Mesenchymal stem cell (in vitro differentiated cells and primary cell): ENCODE measurements around the gene ACAA2.

Experiments
- DNase-seq: peaks from one replicate; pipeline ENCODE4 v3.0.0-alpha.2; 2013
- H2AFZ ChIP-seq: one replicate; pipeline ENCODE4 v1.6.1; 2013; ENCODE audit warnings: low read depth, mild to moderate bottlenecking, control low read depth, inconsistent platforms, low read length, moderate library complexity
- H2AK5ac ChIP-seq: 2 replicates; pipeline ENCODE4 v1.6.1; 2013; ENCODE audit warnings: low read length, moderate library complexity, mild to moderate bottlenecking, inconsistent platforms; ENCODE audit not compliant: severe bottlenecking
- H2BK120ac ChIP-seq: one replicate; pipeline ENCODE4 v1.6.1; 2013; ENCODE audit warnings: low read depth, mild to moderate bottlenecking, inconsistent platforms, low read length, moderate library complexity
- H2BK12ac ChIP-seq, 2 experiments: one replicate each; pipeline ENCODE4 v1.6.1; 2013; ENCODE audit warnings: inconsistent platforms in 2 of 2, low read length in 2 of 2, mild to moderate bottlenecking in 2 of 2, moderate library complexity in 2 of 2, control low read depth in 1 of 2
- H2BK15ac ChIP-seq: one replicate; pipeline ENCODE4 v1.6.1; 2013; ENCODE audit warnings: mild to moderate bottlenecking, low read depth, inconsistent platforms; ENCODE audit not compliant: poor library complexity, severe bottlenecking
- H2BK5ac ChIP-seq: 2 replicates; pipeline ENCODE4 v1.6.1; 2013; ENCODE audit warnings: low read depth, mild to moderate bottlenecking, low read length, control low read depth, inconsistent platforms; ENCODE audit not compliant: poor library complexity, severe bottlenecking
- H3K14ac ChIP-seq, 2 experiments: one replicate each; pipeline ENCODE4 v1.6.1; 2013; ENCODE audit warnings: inconsistent platforms in 2 of 2, low read length in 2 of 2, control low read depth in 1 of 2, mild to moderate bottlenecking in 1 of 2, moderate library complexity in 1 of 2
- H3K18ac ChIP-seq, 2 experiments: one replicate each; pipeline ENCODE4 v1.6.1; 2013; ENCODE audit warnings: inconsistent platforms in 2 of 2, low read length in 2 of 2, control low read depth in 1 of 2, low read depth in 1 of 2, mild to moderate bottlenecking in 1 of 2
- H3K23ac ChIP-seq, 2 experiments: one replicate each; pipeline ENCODE4 v1.6.1; 2013; ENCODE audit warnings: inconsistent platforms in 2 of 2, low read length in 2 of 2, mild to moderate bottlenecking in 2 of 2, moderate library complexity in 2 of 2, control low read depth in 1 of 2
- H3K27ac ChIP-seq: 2 replicates; pipeline ENCODE4 v1.5.1; 2013; ENCODE audit warnings: mild to moderate bottlenecking, moderate library complexity, low read length, control low read depth, inconsistent platforms; ENCODE audit not compliant: poor library complexity, severe bottlenecking
- H3K27me3 ChIP-seq, 2 experiments: 2 replicates each; pipeline versions ENCODE4 v1.6.1 to v1.7.0; 2013; ENCODE audit warnings: low read length in 2 of 2, mild to moderate bottlenecking in 2 of 2, moderate library complexity in 2 of 2, control low read depth in 1 of 2, inconsistent platforms in 1 of 2; ENCODE audit not compliant: control insufficient read depth in 1 of 2, insufficient read depth in 1 of 2
- H3K36me3 ChIP-seq, 2 experiments: 2 replicates each; pipeline versions ENCODE4 v1.6.1 to v1.7.0; 2013; ENCODE audit warnings: low read length in 2 of 2, control low read depth in 1 of 2, inconsistent platforms in 1 of 2, low read depth in 1 of 2, mild to moderate bottlenecking in 1 of 2; ENCODE audit not compliant: insufficient read depth in 2 of 2, control insufficient read depth in 1 of 2
- H3K4ac ChIP-seq, 2 experiments: one replicate each; pipeline ENCODE4 v1.6.1; 2013; ENCODE audit warnings: inconsistent platforms in 2 of 2, low read length in 2 of 2, mild to moderate bottlenecking in 2 of 2, moderate library complexity in 2 of 2, control low read depth in 1 of 2, low read depth in 1 of 2
- H3K4me1 ChIP-seq: 2 replicates; pipeline ENCODE4 v1.6.1; 2013; ENCODE audit warnings: low read depth, low read length, control low read depth; ENCODE audit not compliant: control insufficient read depth, insufficient read depth
- H3K4me2 ChIP-seq: 2 replicates; pipeline ENCODE4 v1.6.1; 2013; ENCODE audit warnings: low read length, mild to moderate bottlenecking, inconsistent platforms; ENCODE audit not compliant: poor library complexity, severe bottlenecking
- H3K4me3 ChIP-seq, 2 experiments: 2 replicates each; pipeline versions ENCODE4 v1.5.1 to v1.7.0; 2013; ENCODE audit warnings: low read length in 2 of 2, mild to moderate bottlenecking in 2 of 2, control low read depth in 1 of 2, low read depth in 1 of 2; ENCODE audit not compliant: insufficient read depth in 1 of 2
- H3K79me1 ChIP-seq: replicated peaks from 2 replicates; pipeline ENCODE4 v1.6.1; 2013; ENCODE audit warnings: mild to moderate bottlenecking, control low read depth, low read length, inconsistent platforms; ENCODE audit not compliant: poor library complexity, severe bottlenecking
- H3K9ac ChIP-seq: 2 replicates; pipeline ENCODE4 v1.7.0; 2013; ENCODE audit warnings: mild to moderate bottlenecking, low read length, moderate library complexity
- H3K9me3 ChIP-seq: 2 replicates; pipeline ENCODE4 v1.7.0; 2013; ENCODE audit warnings: mild to moderate bottlenecking, low read length; ENCODE audit not compliant: control insufficient read depth
- H4K8ac ChIP-seq: one replicate; pipeline ENCODE4 v1.6.1; 2013; ENCODE audit warnings: inconsistent platforms, mild to moderate bottlenecking, low read length, moderate library complexity
- H4K91ac ChIP-seq: one replicate; pipeline ENCODE4 v1.6.1; 2013; ENCODE audit warnings: mild to moderate bottlenecking, low read length, inconsistent platforms
- WGBS: methylation state at CpG from one replicate; pipeline ENCODE4 v1.1.7; 2013; ENCODE audit warnings: mixed read lengths; 5-methylcytosine and 5-hydroxymethylcytosine counted together

Gene ACAA2

GRCh38 chr18:49769047-49769728 is 44.1 kb downstream of the ACAA2 start:
- Histone ChIP-seq H2BK5ac (no peak overlapping the region), H2BK12ac (no peak overlapping the region), H4K91ac (no peak overlapping the region), H2AK5ac (no peak overlapping the region), H3K18ac (no peak overlapping the region), H3K27ac (no peak overlapping the region), H2BK15ac (no peak overlapping the region), H3K9ac (no peak overlapping the region), H3K4ac (no peak overlapping the region), H3K14ac (no peak overlapping the region), H3K4me2 (no peak overlapping the region), H4K8ac (no peak overlapping the region), H3K23ac (no peak overlapping the region), H3K9me3 (no peaks in the 10 kb centered on the region), H3K36me3 (no peaks in the 10 kb centered on the region), H2BK120ac (no peak overlapping the region), H3K4me3 (no peak overlapping the region), H2AFZ (no peak overlapping the region), H3K79me1 (no peaks in the 10 kb centered on the region), H3K27me3 (no peaks in the 10 kb centered on the region), H3K4me1 (peaks cover 2% of the 10 kb centered on the region)
- DNase-seq: no peak
- WGBS: 53% methylated on average over 1 of the region's 1 CpG

GRCh38 chr18:49768051-49768391 is 45.3 kb downstream of the ACAA2 start:
- H2AFZ ChIP-seq: no peak overlapping the region
- H3K4me2 ChIP-seq: no peak overlapping the region
- no peak overlapping the region for H3K27ac ChIP-seq
- no peak overlapping the region for H3K18ac ChIP-seq
- H3K14ac ChIP-seq: no peak overlapping the region
- H3K79me1 ChIP-seq: no peaks in the 10 kb centered on the region
- H4K8ac ChIP-seq: no peak overlapping the region
- peaks cover 8% of the 10 kb centered on the region for H3K4me1 ChIP-seq
- H3K23ac ChIP-seq: no peak overlapping the region
- H4K91ac ChIP-seq: no peak overlapping the region
- H2BK15ac ChIP-seq: no peak overlapping the region
- H3K27me3 ChIP-seq: no peaks in the 10 kb centered on the region
- no peaks in the 10 kb centered on the region for H3K9me3 ChIP-seq
- H3K9ac ChIP-seq: no peak overlapping the region
- H3K36me3 ChIP-seq: no peaks in the 10 kb centered on the region
- H2BK5ac ChIP-seq: no peak overlapping the region
- H3K4ac ChIP-seq: no peak overlapping the region
- no peak overlapping the region for H2AK5ac ChIP-seq
- DNase-seq: peak; percentile 62
- no peak overlapping the region for H2BK120ac ChIP-seq
- no peak overlapping the region for H2BK12ac ChIP-seq
- WGBS: no CpG with 5 or more reads among the region's 5 CpGs
- no peak overlapping the region for H3K4me3 ChIP-seq

GRCh38 chr18:49767111-49768050 is 46.0 kb downstream of the ACAA2 start:
- H3K9ac ChIP-seq: no peak overlapping the region
- H3K79me1 ChIP-seq: no peaks in the 10 kb centered on the region
- no peak overlapping the region for H4K91ac ChIP-seq
- H3K18ac ChIP-seq: peak overlapping the region in 1 of 2 experiments; percentile 35
- no peak overlapping the region for H2AFZ ChIP-seq
- no peak overlapping the region for H3K23ac ChIP-seq
- DNase-seq: no peak
- peak overlapping the region in 1 of 2 experiments; percentile 25 for H2BK12ac ChIP-seq
- no peak overlapping the region for H4K8ac ChIP-seq
- no peak overlapping the region for H3K4me3 ChIP-seq
- H3K36me3 ChIP-seq: no peaks in the 10 kb centered on the region
- no peak overlapping the region for H2AK5ac ChIP-seq
- WGBS: 92% methylated on average over 10 of the region's 11 CpGs
- no peak overlapping the region for H2BK120ac ChIP-seq
- no peak overlapping the region for H2BK5ac ChIP-seq
- no peaks in the 10 kb centered on the region for H3K9me3 ChIP-seq
- H2BK15ac ChIP-seq: no peak overlapping the region
- H3K27me3 ChIP-seq: no peaks in the 10 kb centered on the region
- H3K14ac ChIP-seq: no peak overlapping the region
- peaks cover 8% of the 10 kb centered on the region for H3K4me1 ChIP-seq
- H3K27ac ChIP-seq: no peak overlapping the region
- no peak overlapping the region for H3K4me2 ChIP-seq
- no peak overlapping the region for H3K4ac ChIP-seq

- H3K4me3 ChIP-seq: no peak overlapping the region
- no peak overlapping the region for H4K91ac ChIP-seq
- H2BK12ac ChIP-seq: no peak overlapping the region
- H3K14ac ChIP-seq: no peak overlapping the region
- H3K4me2 ChIP-seq: no peak overlapping the region
- no peaks in the 10 kb centered on the region for H3K36me3 ChIP-seq
- no peak overlapping the region for H4K8ac ChIP-seq
- no peak overlapping the region for H2AFZ ChIP-seq
- H3K18ac ChIP-seq: no peak overlapping the region
- H3K27ac ChIP-seq: no peak overlapping the region
- H2BK5ac ChIP-seq: no peak overlapping the region
- peak overlapping the region; percentile 24 for H2AK5ac ChIP-seq
- no peak overlapping the region for H3K4ac ChIP-seq
- H3K79me1 ChIP-seq: no peaks in the 10 kb centered on the region
- no peaks in the 10 kb centered on the region for H3K9me3 ChIP-seq
- H3K9ac ChIP-seq: no peak overlapping the region
- DNase-seq: no peak
- H2BK15ac ChIP-seq: no peak overlapping the region
- H3K23ac ChIP-seq: no peak overlapping the region
- H3K4me1 ChIP-seq: peaks cover 8% of the 10 kb centered on the region
- H2BK120ac ChIP-seq: no peak overlapping the region
- H3K27me3 ChIP-seq: no peaks in the 10 kb centered on the region
- 94% methylated on average over 4 of the region's 4 CpGs for WGBS
Measured at GRCh38 chr18:49766646-49767045, 46.7 kb downstream of the ACAA2 start.
